Measurements from ENCODE around the gene HEXIM1. TPM values are rescaled to one million over a fixed set of nuclear protein-coding genes. Genes with fewer than 3 reads are reported as not detected.
"Not testable (repeated sequence)": the region's sequence is repeated elsewhere in the genome, so short reads cannot be mapped to it uniquely, and the experiment has no call there.

The HEXIM1 gene
- total RNA-seq, 1 donor from 2014 or later = 35.4 TPM

DNA sequence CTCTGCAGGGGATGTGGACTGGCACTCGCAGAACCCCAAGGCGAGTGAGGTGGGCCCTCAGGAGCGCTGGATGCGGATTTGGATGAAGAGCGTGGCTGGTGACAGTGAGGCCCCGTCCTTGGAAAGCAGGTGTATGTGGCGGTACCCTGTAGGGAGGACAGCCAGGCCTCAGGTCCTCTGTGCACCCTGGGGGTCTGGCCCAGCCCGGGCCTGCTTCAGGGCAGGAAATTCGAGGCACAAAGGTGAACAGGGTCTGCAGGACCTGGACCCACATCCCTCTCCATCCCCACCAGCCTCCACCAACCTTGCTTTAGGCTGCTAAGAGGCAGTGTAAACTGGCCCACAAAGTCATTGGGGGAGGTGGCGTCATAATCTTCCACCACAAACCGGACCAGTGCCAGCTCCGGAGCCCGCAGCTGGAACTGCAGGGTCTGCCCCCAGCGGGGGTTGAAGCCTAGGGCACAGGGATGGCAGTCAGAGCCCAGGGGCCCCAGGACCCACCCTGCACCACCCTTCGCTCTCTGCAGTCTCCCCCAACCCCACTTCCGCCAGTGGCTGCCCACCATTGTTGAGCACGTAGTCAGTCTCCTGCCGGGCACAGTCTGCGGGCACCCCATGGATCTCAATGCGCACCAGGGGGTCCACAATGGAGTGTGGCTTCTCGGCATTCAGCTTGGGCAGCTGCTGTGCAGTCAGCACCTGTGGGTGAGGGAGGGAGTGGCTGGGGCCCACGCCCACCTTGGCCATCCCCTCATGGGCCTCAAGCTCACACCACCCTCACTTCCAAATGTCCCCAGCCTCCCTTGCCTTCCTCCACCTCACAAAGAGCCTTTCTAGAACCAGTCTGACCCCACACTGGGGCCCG lies 35.5 kb upstream of the HEXIM1 start:
- intact Hi-C loops (cut with micrococcal nuclease) = no loop called here

GRCh38 chr17:45113424-45113754 lies 34.9 kb upstream of the HEXIM1 start:
- intact Hi-C loops (cut with micrococcal nuclease) = no loop called here

- intact Hi-C loops (cut with micrococcal nuclease) = no loop called here
Observed at GRCh38 chr17:45114117-45114932, 34.0 kb upstream of the HEXIM1 start.

DNA sequence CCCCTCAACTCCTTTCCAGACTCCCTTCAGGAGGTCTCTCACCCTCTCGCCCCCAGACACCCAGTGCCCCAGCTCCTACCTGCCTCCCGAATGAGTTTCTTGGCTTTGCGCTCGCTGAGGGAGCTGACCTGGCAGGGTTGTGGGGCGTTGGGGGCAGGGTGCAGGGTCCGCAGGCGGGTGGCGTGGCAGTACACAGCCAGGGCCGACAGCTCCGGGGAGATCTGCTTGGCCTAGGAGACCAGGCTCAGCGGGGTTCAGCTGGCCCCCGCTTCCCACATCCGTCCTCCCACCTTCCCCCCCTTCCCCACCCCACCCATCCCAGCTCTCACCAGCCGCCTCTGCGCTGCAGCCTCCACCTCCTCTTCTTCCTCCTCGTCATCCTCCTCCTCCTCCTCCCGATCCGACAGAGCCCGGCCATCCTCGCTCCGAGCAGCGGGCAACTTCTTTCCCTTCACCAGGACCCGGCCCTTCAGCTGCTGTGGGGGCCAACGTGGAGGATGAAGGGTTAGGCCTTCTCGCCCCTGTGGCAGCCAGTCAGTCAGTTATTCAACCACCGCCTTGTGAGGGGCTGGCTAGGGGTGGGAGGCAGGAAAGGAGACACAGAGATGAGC lies 33.2 kb upstream of the HEXIM1 start:
- intact Hi-C loops (cut with micrococcal nuclease) = no loop called here

DNA sequence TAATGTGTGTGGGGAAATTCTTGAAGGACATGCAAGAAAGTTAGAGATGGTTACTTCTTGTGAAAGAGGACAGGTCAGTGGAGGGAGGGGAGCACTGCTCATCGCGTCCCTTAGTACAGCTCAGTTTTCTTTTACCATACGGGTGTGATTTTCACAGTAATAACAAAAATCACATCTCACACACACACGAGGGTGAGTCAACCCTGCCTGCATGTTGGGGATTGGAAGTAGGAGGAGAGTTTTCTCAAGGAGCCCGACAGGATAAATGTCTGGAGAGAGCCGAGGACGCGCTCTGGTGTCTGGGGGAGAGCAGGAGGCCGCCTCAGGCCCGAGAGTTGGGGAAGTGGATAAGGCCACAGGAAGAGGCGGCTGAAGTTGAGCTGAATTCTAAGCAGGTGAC lies 32.4 kb upstream of the HEXIM1 start:
- intact Hi-C loops (cut with micrococcal nuclease) = no loop called here

GRCh38 chr17:45116434-45117016 lies 31.8 kb upstream of the HEXIM1 start:
- intact Hi-C loops (cut with micrococcal nuclease) = no loop called here

- intact Hi-C loops (cut with micrococcal nuclease) = no loop called here
Observed at GRCh38 chr17:45117334-45117733, 30.9 kb upstream of the HEXIM1 start.

GRCh38 chr17:45117848-45118646 lies 30.2 kb upstream of the HEXIM1 start:
- intact Hi-C loops (cut with micrococcal nuclease) = no loop called here

DNA sequence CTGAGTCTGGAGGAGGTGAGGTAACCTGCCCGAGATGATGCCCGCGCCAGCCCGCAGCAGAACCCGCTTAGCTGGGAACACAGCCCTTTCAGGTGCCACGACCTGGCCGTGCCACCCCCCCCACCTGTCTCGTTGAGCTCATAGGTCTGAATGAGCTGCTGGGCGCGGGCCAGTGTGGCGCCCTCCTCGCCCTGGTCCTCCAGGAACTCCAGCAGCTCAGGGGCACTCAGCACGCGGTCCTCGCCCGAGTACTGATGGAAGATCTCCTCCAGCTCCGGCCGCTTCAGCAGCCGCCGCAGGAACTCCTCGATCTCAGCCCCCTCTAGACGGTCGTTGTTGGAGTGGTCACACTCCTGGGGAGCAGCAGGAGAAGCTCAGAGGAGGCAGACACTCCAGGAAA lies 29.6 kb upstream of the HEXIM1 start:
- intact Hi-C loops (cut with micrococcal nuclease) = no loop called here

- intact Hi-C loops (cut with micrococcal nuclease) = no loop called here
Observed at GRCh38 chr17:45119964-45120363, 28.3 kb upstream of the HEXIM1 start.

GRCh38 chr17:45120558-45120957 lies 27.7 kb upstream of the HEXIM1 start:
- intact Hi-C loops (cut with micrococcal nuclease) = no loop called here

- intact Hi-C loops (cut with micrococcal nuclease) = no loop called here
Observed at GRCh38 chr17:45121055-45121454, 27.2 kb upstream of the HEXIM1 start.

GRCh38 chr17:45123076-45123770 lies 25.1 kb upstream of the HEXIM1 start:
- intact Hi-C loops (cut with micrococcal nuclease) = no loop called here

DNA sequence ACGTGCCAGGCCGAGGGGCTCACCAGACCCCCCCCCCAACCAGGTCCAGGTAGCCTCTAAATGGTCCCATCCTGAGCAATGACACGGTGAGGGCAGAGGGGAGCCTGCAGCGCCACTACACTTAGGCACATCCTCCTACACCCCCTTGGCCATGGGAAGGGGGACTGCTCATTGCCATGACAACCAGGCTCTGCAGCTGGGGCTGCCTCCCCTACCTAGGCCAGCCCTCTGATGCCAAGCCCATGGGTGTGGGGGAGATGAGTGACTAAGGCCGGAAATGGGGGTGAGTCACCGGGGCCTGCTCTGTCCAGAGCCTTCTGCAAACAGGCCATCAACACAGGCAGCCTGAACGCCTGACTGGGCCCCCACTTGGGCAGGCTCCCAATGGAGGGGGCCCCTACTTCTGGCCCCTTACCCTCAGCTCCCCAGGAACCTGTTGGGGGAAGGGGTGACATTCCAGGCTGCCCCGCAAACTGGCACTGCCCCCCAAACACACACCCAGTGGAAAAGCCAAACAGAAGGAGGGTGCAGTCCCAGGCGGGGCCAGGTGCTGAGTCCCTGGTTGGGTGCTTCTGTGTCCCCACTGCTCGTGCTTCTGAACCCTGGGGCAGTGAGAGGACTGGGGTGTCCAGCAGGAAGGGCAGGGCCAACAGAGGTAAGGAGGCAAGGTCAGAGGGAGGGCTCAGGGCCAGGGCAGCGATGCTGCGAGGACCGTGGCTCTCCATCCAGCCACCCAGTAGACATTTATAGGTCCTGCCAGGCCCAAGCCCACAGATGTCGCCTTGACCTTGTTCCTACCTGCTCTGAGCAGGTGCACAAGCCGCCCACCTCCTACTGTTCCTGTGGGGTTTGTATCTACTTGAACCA lies 24.1 kb upstream of the HEXIM1 start:
- intact Hi-C loops (cut with micrococcal nuclease) = no loop called here

DNA sequence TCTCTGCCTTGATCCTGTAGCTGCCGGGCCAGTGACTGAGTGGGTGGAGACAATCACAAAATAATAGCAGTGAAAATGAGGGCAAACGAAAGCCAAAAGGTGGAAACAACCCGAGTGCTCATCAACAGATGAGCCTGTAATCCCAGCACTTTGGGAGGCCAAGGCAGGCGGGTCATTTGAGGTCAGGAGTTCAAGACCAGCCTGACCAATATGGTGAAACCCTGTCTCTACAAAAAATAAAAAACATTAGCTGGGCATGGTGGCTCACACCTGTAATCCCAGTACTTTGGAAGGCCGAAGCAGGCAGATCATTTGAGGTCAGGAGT lies 23.5 kb upstream of the HEXIM1 start:
- intact Hi-C loops (cut with micrococcal nuclease) = not testable (repeated sequence)

DNA sequence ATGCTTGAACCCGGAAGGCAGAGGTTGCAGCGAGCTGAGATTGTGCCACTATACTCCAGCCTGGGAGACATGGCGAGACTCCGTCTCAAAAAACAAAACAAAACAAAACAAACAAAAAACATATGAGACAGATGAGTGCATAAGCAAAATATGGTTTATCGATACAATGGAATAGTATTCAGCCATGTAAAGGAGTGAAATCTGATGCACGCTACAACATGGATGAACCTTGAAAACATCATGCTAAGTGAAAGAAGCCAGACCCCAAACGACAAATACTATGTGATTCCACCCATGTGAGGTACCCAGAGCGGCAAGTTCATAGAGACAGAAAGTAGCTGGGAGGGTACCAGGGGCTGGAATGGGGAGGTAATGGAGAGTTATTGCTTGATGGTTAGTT lies 22.8 kb upstream of the HEXIM1 start:
- intact Hi-C loops (cut with micrococcal nuclease) = no loop called here

DNA sequence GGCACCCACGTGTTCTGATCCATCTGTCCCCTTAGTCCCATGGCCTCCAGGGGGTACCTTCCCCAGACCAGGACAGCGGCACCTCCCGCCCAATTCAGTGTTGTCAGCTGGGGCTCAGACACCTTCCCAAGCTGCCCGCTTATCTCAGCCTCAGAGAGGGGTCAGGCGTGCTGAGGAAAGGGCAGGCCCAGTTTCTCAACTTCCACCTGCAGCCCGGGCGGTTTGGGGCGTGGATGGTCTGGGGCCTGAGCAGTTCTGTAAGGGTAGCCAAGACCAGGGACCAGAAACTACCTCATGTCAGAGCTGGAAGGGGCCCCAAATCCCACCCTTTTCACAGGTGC lies 21.1 kb upstream of the HEXIM1 start:
- intact Hi-C loops (cut with micrococcal nuclease) = no loop called here

DNA sequence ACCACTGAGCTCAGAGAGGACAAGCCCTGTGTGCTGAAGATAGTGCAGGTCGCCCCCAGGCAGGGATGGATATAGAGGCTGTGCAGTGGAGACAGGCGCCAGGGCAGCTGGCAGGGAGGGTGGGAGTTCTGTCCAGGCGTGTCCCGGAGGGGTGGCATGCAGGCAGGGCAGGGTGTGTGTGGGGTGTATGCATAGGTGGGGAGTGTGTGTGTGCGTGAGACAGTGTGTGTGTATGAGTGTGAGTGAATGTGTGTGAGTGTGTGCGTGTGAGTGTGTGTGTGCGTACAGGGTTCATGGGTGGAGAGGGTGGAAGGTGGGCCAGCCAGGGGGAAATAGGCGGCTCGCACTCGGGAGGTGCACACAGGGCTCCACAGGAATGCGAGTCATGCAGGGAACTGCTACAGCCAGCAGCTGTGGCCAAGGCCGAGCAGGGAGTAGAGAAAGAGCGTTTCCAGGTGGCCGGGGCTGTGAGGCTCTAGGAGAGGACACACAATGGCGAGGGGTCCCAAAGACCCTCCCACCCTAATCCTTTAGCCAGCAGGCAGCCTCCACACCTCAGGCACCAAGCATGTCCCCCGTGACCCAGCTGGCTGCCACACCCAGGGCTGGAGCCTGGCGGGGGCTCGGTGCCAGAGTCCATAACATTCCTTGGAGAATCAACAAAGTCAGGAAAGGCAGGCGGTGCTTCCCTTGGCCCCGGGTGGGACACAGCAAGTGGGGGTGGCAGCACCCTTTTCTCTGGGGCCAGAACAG lies 20.6 kb upstream of the HEXIM1 start:
- intact Hi-C loops (cut with micrococcal nuclease) = no loop called here

- intact Hi-C loops (cut with micrococcal nuclease) = no loop called here
Observed at GRCh38 chr17:45128331-45128730, 19.9 kb upstream of the HEXIM1 start.

All from T-helper 2 cell treated with Interferon-gamma antibody and Interleukin-4, amounts not matched to agents 100 ng/mL and 5 ng/mL, for 36 hours (primary cell).